Activated CD4-positive, alpha-beta T cell treated with anti-CD3 and anti-CD28 coated beads, Interleukin-10, Interleukin-2, amounts not matched to agents 100 ng/mL and 50 ng/mL, durations not matched to agents 16 hours and 8 hours (primary cell): ENCODE data around the gene ZNF414.

Source experiments
- DNase-seq: peaks from one replicate; pipeline ENCODE4 v3.0.0-alpha.2; 2020

ZNF414 gene

GRCh38 chr19:8461891-8462290 is 52.1 kb downstream of the ZNF414 start:
- DNase-seq = no peak

GRCh38 chr19:8461376-8461775 is 52.6 kb downstream of the ZNF414 start:
- DNase-seq = no peak

GRCh38 chr19:8460516-8461298 is 53.3 kb downstream of the ZNF414 start:
- peak; percentile 28 for DNase-seq
